22Rv1 (cell line): ENCODE results near the gene TPT1.

ENCODE experiments used
- CTCF ChIP-seq: fragments of 450-650 bp; IDR thresholded peaks from 2 replicates; pipeline ENCODE4 v1.5.1; 2017; ENCODE audit warnings: mild to moderate bottlenecking
- ZFX ChIP-seq: fragments of 450-650 bp; IDR thresholded peaks from 2 replicates; pipeline ENCODE4 v1.6.1; 2017; ENCODE audit warnings: antibody characterized with exemption, borderline replicate concordance

- no peak for TF ChIP-seq CTCF
- no peak for TF ChIP-seq ZFX
Observed at GRCh38 chr13:45385907-45386553, 45.0 kb upstream of the TPT1 start.
